Activated T-helper 9 cell treated with anti-CD3 and anti-CD28 coated beads, Interleukin-2, amount 50 U/mL, for 16 hours (primary cell): ENCODE results near the gene PCDHGA12.
"Not testable (repeated sequence)": the region's sequence is repeated elsewhere in the genome, so short reads cannot be mapped to it uniquely, and the experiment has no call there.

Experiments
- DNase-seq: peaks from one replicate; pipeline ENCODE4 v3.0.0-alpha.2; 2020; ENCODE audit warnings: low read depth

The PCDHGA12 gene

GRCh38 chr5:141407790-141408505 is 22.4 kb upstream of the PCDHGA12 start, which contains the start of gene PCDHGB6:
PCDHGB6 (plus strand) TSS chr5:141408021; CDS start chr5:141408203, 182 bp downstream.
- not testable (repeated sequence) for DNase-seq

DNA sequence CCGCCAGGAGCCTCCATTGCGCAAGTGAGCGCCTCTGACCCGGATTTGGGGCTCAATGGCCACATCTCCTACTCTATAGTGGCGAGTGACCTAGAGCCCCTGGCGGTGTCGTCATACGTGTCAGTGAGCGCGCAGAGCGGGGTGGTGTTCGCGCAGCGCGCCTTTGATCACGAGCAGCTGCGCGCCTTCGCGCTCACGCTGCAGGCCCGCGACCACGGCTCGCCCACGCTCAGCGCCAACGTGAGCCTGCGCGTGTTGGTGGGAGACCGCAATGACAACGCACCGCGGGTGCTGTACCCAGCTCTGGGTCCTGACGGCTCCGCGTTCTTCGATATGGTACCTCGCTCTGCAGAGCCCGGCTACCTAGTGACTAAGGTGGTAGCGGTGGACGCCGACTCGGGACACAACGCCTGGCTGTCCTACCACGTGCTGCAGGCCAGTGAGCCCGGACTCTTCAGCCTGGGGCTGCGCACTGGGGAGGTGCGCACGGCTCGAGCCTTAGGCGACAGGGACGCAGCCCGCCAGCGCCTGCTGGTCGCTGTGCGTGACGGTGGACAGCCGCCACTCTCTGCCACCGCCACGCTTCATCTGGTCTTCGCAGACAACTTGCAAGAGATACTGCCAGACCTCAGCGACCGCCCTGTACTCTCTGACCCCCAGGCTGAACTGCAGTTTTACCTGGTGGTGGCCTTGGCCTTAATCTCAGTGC is 20.6 kb upstream of the PCDHGA12 start:
- DNase-seq = no peak

GRCh38 chr5:141411575-141411974 is 18.7 kb upstream of the PCDHGA12 start:
- no peak for DNase-seq

- DNase-seq = peak; percentile 17
Observed at GRCh38 chr5:141412854-141413539, 17.3 kb upstream of the PCDHGA12 start, which contains the start of gene PCDHGA10. PCDHGA10 (plus strand) TSS chr5:141412987; CDS start chr5:141413176, 189 bp downstream.

GRCh38 chr5:141413540-141414069 is 16.7 kb upstream of the PCDHGA12 start:
- no peak for DNase-seq

GRCh38 chr5:141414548-141415274 is 15.6 kb upstream of the PCDHGA12 start:
- not testable (repeated sequence) for DNase-seq

- DNase-seq = not testable (repeated sequence)
Observed at GRCh38 chr5:141415275-141415618, 15.1 kb upstream of the PCDHGA12 start.

GRCh38 chr5:141417494-141418172 is 12.7 kb upstream of the PCDHGA12 start, which contains the start of gene PCDHGB7:
PCDHGB7 (plus strand) TSS chr5:141417677; CDS start chr5:141417860, 183 bp downstream.
- DNase-seq = not testable (repeated sequence)

- DNase-seq = no peak
Observed at GRCh38 chr5:141419074-141419880, 11.0 kb upstream of the PCDHGA12 start.

GRCh38 chr5:141420855-141421488 is 9.3 kb upstream of the PCDHGA12 start, which contains the start of gene PCDHGA11:
PCDHGA11 (plus strand) TSS chr5:141421051; CDS start chr5:141421228, 177 bp downstream.
- no peak for DNase-seq

- DNase-seq = no peak
Observed at GRCh38 chr5:141421489-141421855, 8.8 kb upstream of the PCDHGA12 start.

DNA sequence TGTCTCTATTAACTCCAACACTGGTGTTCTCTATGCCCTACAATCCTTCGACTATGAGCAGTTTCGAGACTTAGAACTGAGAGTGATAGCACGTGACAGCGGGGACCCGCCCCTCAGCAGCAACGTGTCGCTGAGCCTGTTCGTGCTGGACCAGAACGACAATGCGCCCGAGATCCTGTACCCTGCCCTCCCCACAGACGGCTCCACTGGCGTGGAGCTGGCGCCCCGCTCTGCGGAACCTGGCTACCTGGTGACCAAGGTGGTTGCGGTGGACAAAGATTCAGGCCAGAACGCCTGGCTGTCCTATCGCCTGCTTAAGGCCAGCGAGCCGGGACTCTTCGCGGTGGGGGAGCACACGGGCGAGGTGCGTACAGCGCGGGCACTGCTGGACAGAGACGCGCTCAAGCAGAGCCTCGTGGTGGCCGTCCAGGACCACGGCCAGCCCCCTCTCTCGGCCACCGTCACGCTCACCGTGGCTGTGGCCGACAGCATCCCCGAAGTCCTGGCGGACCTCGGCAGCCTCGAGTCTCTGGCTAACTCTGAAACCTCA is 7.5 kb upstream of the PCDHGA12 start:
- no peak for DNase-seq

GRCh38 chr5:141427783-141428426 is 2.4 kb upstream of the PCDHGA12 start:
- no peak for DNase-seq

DNA sequence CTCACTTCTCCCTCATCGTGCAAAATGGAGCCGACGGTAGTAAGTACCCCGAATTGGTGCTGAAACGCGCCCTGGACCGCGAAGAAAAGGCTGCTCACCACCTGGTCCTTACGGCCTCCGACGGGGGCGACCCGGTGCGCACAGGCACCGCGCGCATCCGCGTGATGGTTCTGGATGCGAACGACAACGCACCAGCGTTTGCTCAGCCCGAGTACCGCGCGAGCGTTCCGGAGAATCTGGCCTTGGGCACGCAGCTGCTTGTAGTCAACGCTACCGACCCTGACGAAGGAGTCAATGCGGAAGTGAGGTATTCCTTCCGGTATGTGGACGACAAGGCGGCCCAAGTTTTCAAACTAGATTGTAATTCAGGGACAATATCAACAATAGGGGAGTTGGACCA is 979 bp downstream of the PCDHGA12 start:
- no peak for DNase-seq

DNA sequence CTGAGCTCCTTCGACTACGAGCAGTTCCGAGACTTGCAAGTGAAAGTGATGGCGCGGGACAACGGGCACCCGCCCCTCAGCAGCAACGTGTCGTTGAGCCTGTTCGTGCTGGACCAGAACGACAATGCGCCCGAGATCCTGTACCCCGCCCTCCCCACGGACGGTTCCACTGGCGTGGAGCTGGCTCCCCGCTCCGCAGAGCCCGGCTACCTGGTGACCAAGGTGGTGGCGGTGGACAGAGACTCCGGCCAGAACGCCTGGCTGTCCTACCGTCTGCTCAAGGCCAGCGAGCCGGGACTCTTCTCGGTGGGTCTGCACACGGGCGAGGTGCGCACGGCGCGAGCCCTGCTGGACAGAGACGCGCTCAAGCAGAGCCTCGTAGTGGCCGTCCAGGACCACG is 2.0 kb downstream of the PCDHGA12 start:
- DNase-seq = not testable (repeated sequence)

DNA sequence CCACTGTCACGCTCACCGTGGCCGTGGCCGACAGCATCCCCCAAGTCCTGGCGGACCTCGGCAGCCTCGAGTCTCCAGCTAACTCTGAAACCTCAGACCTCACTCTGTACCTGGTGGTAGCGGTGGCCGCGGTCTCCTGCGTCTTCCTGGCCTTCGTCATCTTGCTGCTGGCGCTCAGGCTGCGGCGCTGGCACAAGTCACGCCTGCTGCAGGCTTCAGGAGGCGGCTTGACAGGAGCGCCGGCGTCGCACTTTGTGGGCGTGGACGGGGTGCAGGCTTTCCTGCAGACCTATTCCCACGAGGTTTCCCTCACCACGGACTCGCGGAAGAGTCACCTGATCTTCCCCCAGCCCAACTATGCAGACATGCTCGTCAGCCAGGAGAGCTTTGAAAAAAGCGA is 2.4 kb downstream of the PCDHGA12 start:
- DNase-seq = not testable (repeated sequence)

GRCh38 chr5:141434006-141434405 is 3.7 kb downstream of the PCDHGA12 start:
- no peak for DNase-seq

DNA sequence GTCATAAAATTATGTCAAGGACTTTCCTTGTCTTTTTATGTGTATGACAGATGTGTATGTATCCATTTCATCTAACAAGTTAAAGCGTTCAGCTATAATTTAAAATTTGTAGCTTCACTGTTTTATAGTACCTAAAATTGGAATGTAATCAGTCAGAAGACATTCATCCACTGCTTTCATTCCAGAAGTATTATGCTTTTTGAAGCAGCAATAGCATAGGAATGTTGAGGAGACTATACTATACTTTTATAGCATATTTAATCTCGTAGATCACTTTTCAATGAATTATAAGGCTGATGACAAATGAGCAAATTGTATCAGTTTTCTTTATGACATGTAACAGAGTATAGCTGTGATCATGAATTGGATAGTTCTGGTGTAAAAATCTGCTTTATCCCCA is 6.9 kb downstream of the PCDHGA12 start:
- no peak for DNase-seq
